GM12864 (cell line): Measurements from ENCODE around the gene GANC.

Experiments used
- DNase-seq: peaks from one replicate; pipeline ENCODE4 v3.0.0-alpha.2; 2011; ENCODE audit warnings: low read depth
- H3K4me3 ChIP-seq: 2 replicates; pipeline ENCODE4 v1.5.1; 2011; ENCODE audit warnings: mild to moderate bottlenecking, low read depth, low read length, control low read depth
- TF ChIP-seq, protein P1 (sequence below): IDR thresholded peaks from 2 replicates; pipeline ENCODE4 v1.5.1; 2011; ENCODE audit warnings: low read depth, mild to moderate bottlenecking, moderate library complexity, low read length, control low read depth, inconsistent platforms; ENCODE audit errors: missing control alignments

Gene GANC

DNA sequence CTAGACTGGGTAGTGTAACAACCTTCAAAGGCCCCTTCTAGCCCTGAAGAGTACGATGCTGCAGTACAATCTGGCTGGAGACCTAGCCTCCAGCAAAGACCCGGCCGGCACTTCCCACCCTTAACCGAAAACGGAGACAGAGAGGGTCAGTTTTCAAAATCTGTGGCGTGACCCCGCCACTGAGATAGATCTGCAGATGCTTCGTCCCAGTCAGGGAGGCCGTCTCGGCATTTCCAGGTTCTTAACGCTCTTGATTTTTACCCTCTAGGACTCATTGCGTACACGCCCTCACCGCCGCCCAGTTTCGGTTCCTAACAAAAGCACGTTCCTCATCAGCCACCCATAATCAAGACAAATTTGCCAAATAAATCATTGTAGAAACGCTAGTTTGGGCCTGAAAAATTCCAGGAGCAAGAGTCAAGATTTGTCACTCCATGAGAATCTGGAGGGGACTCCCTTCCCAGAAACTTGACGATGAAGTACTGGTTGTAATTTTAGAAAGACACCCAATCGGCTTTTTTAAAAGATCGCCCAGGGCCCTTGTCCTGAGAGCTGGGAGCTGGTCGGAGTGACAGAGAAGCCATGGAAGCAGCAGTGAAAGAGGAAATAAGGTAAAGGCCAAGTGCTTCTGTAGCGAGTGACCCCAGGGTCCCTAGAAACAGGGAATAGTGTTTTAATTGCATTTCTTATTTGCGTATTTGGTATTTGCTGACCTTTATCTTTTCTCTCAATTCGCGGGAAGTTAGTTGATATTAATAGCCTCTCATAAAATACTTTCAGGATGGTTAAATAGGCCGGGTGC lies 1.1 kb downstream of the GANC start:
- TF ChIP-seq, protein P1, sequence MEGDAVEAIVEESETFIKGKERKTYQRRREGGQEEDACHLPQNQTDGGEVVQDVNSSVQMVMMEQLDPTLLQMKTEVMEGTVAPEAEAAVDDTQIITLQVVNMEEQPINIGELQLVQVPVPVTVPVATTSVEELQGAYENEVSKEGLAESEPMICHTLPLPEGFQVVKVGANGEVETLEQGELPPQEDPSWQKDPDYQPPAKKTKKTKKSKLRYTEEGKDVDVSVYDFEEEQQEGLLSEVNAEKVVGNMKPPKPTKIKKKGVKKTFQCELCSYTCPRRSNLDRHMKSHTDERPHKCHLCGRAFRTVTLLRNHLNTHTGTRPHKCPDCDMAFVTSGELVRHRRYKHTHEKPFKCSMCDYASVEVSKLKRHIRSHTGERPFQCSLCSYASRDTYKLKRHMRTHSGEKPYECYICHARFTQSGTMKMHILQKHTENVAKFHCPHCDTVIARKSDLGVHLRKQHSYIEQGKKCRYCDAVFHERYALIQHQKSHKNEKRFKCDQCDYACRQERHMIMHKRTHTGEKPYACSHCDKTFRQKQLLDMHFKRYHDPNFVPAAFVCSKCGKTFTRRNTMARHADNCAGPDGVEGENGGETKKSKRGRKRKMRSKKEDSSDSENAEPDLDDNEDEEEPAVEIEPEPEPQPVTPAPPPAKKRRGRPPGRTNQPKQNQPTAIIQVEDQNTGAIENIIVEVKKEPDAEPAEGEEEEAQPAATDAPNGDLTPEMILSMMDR: no peak
- peak overlapping the region; percentile 95 for H3K4me3 ChIP-seq
- peak; percentile 50 for DNase-seq

DNA sequence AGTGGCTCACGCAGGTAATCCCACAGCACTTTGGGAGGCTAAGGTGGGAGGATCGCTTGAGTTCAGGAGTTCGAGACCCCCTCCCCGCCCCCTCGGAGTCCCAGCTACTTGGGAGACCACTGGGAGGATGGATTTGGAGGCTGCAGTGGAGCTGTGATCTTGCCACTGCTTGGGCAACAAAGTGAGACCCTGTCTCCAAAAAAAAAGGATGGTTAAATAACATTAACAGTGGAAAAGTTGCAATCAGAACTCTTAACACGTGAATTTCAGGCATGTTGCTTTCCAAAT lies 1.6 kb downstream of the GANC start:
- no peak for DNase-seq
- H3K4me3 ChIP-seq: peak overlapping the region; percentile 95
- TF ChIP-seq, protein P1: no peak

DNA sequence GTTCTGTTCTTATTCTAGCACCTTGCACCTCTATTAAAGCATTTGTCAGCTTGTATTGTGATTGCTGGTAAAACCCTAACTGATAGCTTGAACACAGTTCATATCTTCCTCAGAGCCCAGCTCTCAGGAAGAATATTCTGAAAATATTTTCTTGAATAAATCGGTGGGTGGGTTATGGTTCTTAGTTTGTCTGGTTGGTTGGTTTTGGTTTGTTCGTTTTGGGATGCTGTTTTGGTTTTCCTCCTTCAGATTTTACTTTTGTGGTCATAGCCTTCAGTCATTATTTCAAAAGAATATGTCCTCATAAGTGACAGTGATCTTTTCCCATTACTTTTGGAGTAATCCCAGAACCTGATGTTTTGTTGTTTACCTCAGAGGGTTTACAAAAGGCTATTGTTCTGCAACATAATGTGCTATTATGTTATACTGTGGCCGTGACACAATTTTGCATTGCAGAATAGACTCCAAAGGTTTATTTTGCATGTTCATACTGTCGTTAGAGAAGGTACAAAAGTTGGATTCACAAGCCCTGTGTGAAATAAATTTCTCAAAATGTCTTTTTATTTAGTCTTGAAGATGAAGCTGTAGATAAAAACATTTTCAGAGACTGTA lies 2.9 kb downstream of the GANC start:
- peak overlapping the region; percentile 95 for H3K4me3 ChIP-seq
- no peak for DNase-seq
- TF ChIP-seq, protein P1: no peak

DNA sequence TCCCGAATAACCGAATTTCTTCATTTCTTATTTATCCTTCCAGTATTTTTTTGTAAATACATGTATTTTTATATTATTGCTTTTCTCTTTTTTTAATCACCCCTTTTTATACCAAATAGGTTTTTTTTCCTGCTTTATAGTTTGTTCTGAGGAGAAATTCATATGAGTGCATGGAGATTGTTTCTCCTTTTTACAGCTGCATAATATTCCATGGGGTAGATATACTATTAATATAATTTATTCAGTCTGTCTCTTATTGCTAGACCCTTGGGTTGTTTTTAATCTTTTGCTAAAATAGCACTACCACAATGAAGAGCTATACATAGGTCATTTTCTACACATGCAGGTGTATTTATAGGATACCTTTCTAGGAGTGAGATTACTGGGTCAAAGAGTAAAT lies 3.8 kb downstream of the GANC start:
- TF ChIP-seq, protein P1: no peak
- no peak for DNase-seq
- H3K4me3 ChIP-seq: no peak overlapping the region

DNA sequence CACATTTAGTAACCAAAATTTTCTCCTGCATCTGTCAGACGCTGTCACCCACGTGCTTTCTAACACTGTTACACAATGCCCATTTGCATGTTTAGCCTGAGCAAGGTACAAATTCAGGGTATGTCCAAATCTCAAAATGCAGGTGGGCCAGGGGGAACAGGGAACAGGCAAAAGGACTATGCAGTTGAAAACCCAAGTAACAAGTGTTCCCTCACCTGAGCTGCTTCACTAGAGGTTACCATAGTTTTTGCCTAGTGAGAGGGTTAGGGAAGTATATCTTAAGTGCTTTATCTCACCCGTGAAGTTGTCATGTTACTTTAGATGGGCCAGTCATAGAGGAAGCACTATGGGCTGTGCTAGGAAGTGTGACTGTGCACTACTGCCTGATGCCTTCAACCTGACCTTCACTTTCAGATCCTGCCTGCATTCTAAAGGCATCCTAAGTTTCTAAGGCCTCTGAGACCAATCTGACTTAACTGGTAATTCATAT lies 6.3 kb downstream of the GANC start:
- TF ChIP-seq, protein P1: no peak

DNA sequence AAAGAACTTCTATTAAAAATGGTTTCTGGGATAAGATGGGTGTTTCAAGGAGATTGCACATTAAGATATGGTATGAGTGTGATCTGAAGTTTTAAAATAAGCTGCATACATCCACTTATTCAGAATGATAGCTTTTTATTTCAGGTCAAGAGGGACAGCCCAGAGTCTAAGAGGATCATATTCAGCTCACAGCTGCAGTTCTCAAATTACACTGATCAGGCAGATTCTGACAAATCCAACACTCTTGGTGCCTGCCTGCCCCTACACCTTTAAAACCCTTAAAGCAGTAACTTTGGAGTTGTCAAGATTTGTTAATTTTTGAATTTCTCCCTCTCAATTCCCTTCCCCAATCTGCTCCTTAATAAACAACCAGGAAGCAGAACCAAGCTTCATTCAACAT lies 9.3 kb downstream of the GANC start:
- no peak overlapping the region for H3K4me3 ChIP-seq
- no peak for DNase-seq
- TF ChIP-seq, protein P1: no peak

More for the DNA sequence above, 6.3 kb downstream of the GANC start:
- no peak for DNase-seq
- H3K4me3 ChIP-seq: no peak overlapping the region
